ENCODE data around the gene KIAA0586.

KIAA0586 gene

GRCh38 chr14:58430156-58430555, 2.6 kb downstream of the KIAA0586 start:
- TF ChIP-seq, protein P1, sequence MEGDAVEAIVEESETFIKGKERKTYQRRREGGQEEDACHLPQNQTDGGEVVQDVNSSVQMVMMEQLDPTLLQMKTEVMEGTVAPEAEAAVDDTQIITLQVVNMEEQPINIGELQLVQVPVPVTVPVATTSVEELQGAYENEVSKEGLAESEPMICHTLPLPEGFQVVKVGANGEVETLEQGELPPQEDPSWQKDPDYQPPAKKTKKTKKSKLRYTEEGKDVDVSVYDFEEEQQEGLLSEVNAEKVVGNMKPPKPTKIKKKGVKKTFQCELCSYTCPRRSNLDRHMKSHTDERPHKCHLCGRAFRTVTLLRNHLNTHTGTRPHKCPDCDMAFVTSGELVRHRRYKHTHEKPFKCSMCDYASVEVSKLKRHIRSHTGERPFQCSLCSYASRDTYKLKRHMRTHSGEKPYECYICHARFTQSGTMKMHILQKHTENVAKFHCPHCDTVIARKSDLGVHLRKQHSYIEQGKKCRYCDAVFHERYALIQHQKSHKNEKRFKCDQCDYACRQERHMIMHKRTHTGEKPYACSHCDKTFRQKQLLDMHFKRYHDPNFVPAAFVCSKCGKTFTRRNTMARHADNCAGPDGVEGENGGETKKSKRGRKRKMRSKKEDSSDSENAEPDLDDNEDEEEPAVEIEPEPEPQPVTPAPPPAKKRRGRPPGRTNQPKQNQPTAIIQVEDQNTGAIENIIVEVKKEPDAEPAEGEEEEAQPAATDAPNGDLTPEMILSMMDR (conservative IDR thresholded peaks at IDR 0.05), result no peak
- no peak overlapping the region for H3K27ac ChIP-seq

GRCh38 chr14:58439476-58439875, 12.0 kb downstream of the KIAA0586 start:
- no peak overlapping the region for H3K27ac ChIP-seq
- TF ChIP-seq, protein P1 (conservative IDR thresholded peaks at IDR 0.05), result no peak

DNA sequence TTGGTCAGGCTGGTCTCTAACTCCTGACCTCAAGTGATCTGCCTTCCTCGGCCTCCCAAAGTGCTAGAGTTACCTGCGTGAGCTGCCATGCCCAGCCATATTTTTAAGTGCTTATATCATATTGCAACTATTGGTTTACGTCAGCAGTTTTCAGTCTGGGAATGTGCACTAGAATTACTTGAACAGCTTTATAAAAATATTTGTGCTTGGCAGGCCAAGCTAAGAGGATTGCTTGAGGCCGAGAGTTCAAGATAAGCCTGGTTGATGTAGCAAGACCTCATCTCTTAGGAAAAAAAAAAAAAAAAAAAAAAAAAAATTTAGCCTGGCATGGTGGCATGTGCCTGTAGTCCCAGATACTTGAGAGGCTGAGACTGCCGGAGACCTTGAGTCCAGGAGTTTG, 17.1 kb downstream of the KIAA0586 start:
- no peak overlapping the region for H3K27ac ChIP-seq
- TF ChIP-seq, protein P1 (conservative IDR thresholded peaks at IDR 0.05), result no peak

GRCh38 chr14:58455593-58456265, 28.2 kb downstream of the KIAA0586 start:
- TF ChIP-seq, protein P1 (conservative IDR thresholded peaks at IDR 0.05), result no peak
- no peak overlapping the region for H3K27ac ChIP-seq

- H3K27ac ChIP-seq, result no peak overlapping the region
- TF ChIP-seq, protein P1 (conservative IDR thresholded peaks at IDR 0.05), result no peak
Observed at GRCh38 chr14:58460772-58461171, 33.3 kb downstream of the KIAA0586 start.

- TF ChIP-seq, protein P1 (conservative IDR thresholded peaks at IDR 0.05), result no peak
Observed at GRCh38 chr14:58463147-58463546, 35.6 kb downstream of the KIAA0586 start.

GRCh38 chr14:58464652-58465051, 37.1 kb downstream of the KIAA0586 start:
- TF ChIP-seq, protein P1 (conservative IDR thresholded peaks at IDR 0.05), result no peak
- no peak overlapping the region for H3K27ac ChIP-seq

More at GRCh38 chr14:58463147-58463546, 35.6 kb downstream of the KIAA0586 start:
- H3K27ac ChIP-seq, result no peak overlapping the region

Data from VCaP (cell line).